ENCODE data around the gene SARDH. TPM values are rescaled to one million over a fixed set of nuclear protein-coding genes. Genes with fewer than 3 reads are reported as not detected.

The SARDH gene
- total and polyA plus RNA-seq, 4 donors, result 6.9 to 10.5 (median 8.8) TPM

- Histone ChIP-seq H3K27ac (ENCODE audit: low read depth, low read length) (no peak overlapping the region), H3K27me3 (ENCODE audit: control insufficient read depth, insufficient read depth, low read length) (no peaks in the 10 kb centered on the region), H3K4me3 (ENCODE audit: low read depth, low read length) (no peak overlapping the region), H3K4me1 (ENCODE audit: control insufficient read depth, insufficient read depth, low read length) (peaks cover 11% of the 10 kb centered on the region), H3K36me3 (ENCODE audit: control insufficient read depth, insufficient read depth, low read length) (peaks cover 96% of the 10 kb centered on the region), H3K9me3 (ENCODE audit: control insufficient read depth, insufficient read depth, low read length) (no peaks in the 10 kb centered on the region)
- no CpG with 5 or more reads among the region's 10 CpGs for WGBS (ENCODE audit: insufficient coverage)
- DNase-seq (ENCODE audit: low read depth in 4 of 6, low spot score in 6 of 6), result no peak
Observed at GRCh38 chr9:133781828-133782135, 43.6 kb upstream of the SARDH start.

- H3K9me3 ChIP-seq (ENCODE audit: control insufficient read depth, insufficient read depth, low read length), result no peaks in the 10 kb centered on the region
- 91% methylated on average over 13 of the region's 15 CpGs for WGBS (ENCODE audit: insufficient coverage)
- no peak overlapping the region for H3K27ac ChIP-seq (ENCODE audit: low read depth, low read length)
- peaks cover 6% of the 10 kb centered on the region for H3K4me1 ChIP-seq (ENCODE audit: control insufficient read depth, insufficient read depth, low read length)
- H3K27me3 ChIP-seq (ENCODE audit: control insufficient read depth, insufficient read depth, low read length), result no peaks in the 10 kb centered on the region
- no peak for DNase-seq (ENCODE audit: low read depth in 4 of 6, low spot score in 6 of 6)
- H3K36me3 ChIP-seq (ENCODE audit: control insufficient read depth, insufficient read depth, low read length), result peaks cover 96% of the 10 kb centered on the region
- no peak overlapping the region for H3K4me3 ChIP-seq (ENCODE audit: low read depth, low read length)
Observed at GRCh38 chr9:133780962-133781827, 43.0 kb upstream of the SARDH start.

GRCh38 chr9:133780404-133780945, 42.3 kb upstream of the SARDH start:
- Histone ChIP-seq H3K4me1 (ENCODE audit: control insufficient read depth, insufficient read depth, low read length) (peaks cover 6% of the 10 kb centered on the region), H3K36me3 (ENCODE audit: control insufficient read depth, insufficient read depth, low read length) (peaks cover 96% of the 10 kb centered on the region), H3K4me3 (ENCODE audit: low read depth, low read length) (no peak overlapping the region), H3K27me3 (ENCODE audit: control insufficient read depth, insufficient read depth, low read length) (no peaks in the 10 kb centered on the region), H3K27ac (ENCODE audit: low read depth, low read length) (no peak overlapping the region), H3K9me3 (ENCODE audit: control insufficient read depth, insufficient read depth, low read length) (no peaks in the 10 kb centered on the region)
- DNase-seq (ENCODE audit: low read depth in 4 of 6, low spot score in 6 of 6), result no peak
- 93% methylated on average over 15 of the region's 15 CpGs for WGBS (ENCODE audit: insufficient coverage)

GRCh38 chr9:133779516-133780403, 41.6 kb upstream of the SARDH start:
- no peak overlapping the region for H3K4me3 ChIP-seq (ENCODE audit: low read depth, low read length)
- no peaks in the 10 kb centered on the region for H3K27me3 ChIP-seq (ENCODE audit: control insufficient read depth, insufficient read depth, low read length)
- no peak overlapping the region for H3K27ac ChIP-seq (ENCODE audit: low read depth, low read length)
- peaks cover 6% of the 10 kb centered on the region for H3K4me1 ChIP-seq (ENCODE audit: control insufficient read depth, insufficient read depth, low read length)
- WGBS (ENCODE audit: insufficient coverage), result 91% methylated on average over 15 of the region's 19 CpGs
- H3K36me3 ChIP-seq (ENCODE audit: control insufficient read depth, insufficient read depth, low read length), result peaks cover 94% of the 10 kb centered on the region
- DNase-seq (ENCODE audit: low read depth in 4 of 6, low spot score in 6 of 6), result no peak
- no peaks in the 10 kb centered on the region for H3K9me3 ChIP-seq (ENCODE audit: control insufficient read depth, insufficient read depth, low read length)

- H3K4me3 ChIP-seq (ENCODE audit: low read depth, low read length), result no peak overlapping the region
- 93% methylated on average over 8 of the region's 8 CpGs for WGBS (ENCODE audit: insufficient coverage)
- H3K36me3 ChIP-seq (ENCODE audit: control insufficient read depth, insufficient read depth, low read length), result peaks cover 94% of the 10 kb centered on the region
- DNase-seq (ENCODE audit: low read depth in 4 of 6, low spot score in 6 of 6), result no peak
- H3K27me3 ChIP-seq (ENCODE audit: control insufficient read depth, insufficient read depth, low read length), result no peaks in the 10 kb centered on the region
- peaks cover 4% of the 10 kb centered on the region for H3K4me1 ChIP-seq (ENCODE audit: control insufficient read depth, insufficient read depth, low read length)
- no peaks in the 10 kb centered on the region for H3K9me3 ChIP-seq (ENCODE audit: control insufficient read depth, insufficient read depth, low read length)
- H3K27ac ChIP-seq (ENCODE audit: low read depth, low read length), result no peak overlapping the region
Observed at GRCh38 chr9:133779081-133779480, 40.9 kb upstream of the SARDH start.

- Histone ChIP-seq H3K9me3 (ENCODE audit: control insufficient read depth, insufficient read depth, low read length) (no peaks in the 10 kb centered on the region), H3K4me3 (ENCODE audit: low read depth, low read length) (no peak overlapping the region), H3K4me1 (ENCODE audit: control insufficient read depth, insufficient read depth, low read length) (peaks cover 3% of the 10 kb centered on the region), H3K27ac (ENCODE audit: low read depth, low read length) (no peak overlapping the region), H3K36me3 (ENCODE audit: control insufficient read depth, insufficient read depth, low read length) (peaks cover 90% of the 10 kb centered on the region), H3K27me3 (ENCODE audit: control insufficient read depth, insufficient read depth, low read length) (no peaks in the 10 kb centered on the region)
- no peak for DNase-seq (ENCODE audit: low read depth in 4 of 6, low spot score in 6 of 6)
- 81% methylated on average over 19 of the region's 20 CpGs for WGBS (ENCODE audit: insufficient coverage)
Observed at GRCh38 chr9:133778336-133779013, 40.3 kb upstream of the SARDH start.

- Histone ChIP-seq H3K9me3 (ENCODE audit: control insufficient read depth, insufficient read depth, low read length) (no peaks in the 10 kb centered on the region), H3K4me3 (ENCODE audit: low read depth, low read length) (no peak overlapping the region), H3K27me3 (ENCODE audit: control insufficient read depth, insufficient read depth, low read length) (no peaks in the 10 kb centered on the region), H3K4me1 (ENCODE audit: control insufficient read depth, insufficient read depth, low read length) (peaks cover 3% of the 10 kb centered on the region), H3K36me3 (ENCODE audit: control insufficient read depth, insufficient read depth, low read length) (peaks cover 88% of the 10 kb centered on the region), H3K27ac (ENCODE audit: low read depth, low read length) (no peak overlapping the region)
- no peak for DNase-seq (ENCODE audit: low read depth in 4 of 6, low spot score in 6 of 6)
- 92% methylated on average over 13 of the region's 14 CpGs for WGBS (ENCODE audit: insufficient coverage)
Observed at GRCh38 chr9:133777871-133778270, 39.7 kb upstream of the SARDH start.

- H3K4me1 ChIP-seq (ENCODE audit: control insufficient read depth, insufficient read depth, low read length), result peaks cover 3% of the 10 kb centered on the region
- WGBS (ENCODE audit: insufficient coverage), result 93% methylated on average over 9 of the region's 15 CpGs
- DNase-seq (ENCODE audit: low read depth in 4 of 6, low spot score in 6 of 6), result peak in 1 of 6 donors; percentile 44
- peaks cover 88% of the 10 kb centered on the region for H3K36me3 ChIP-seq (ENCODE audit: control insufficient read depth, insufficient read depth, low read length)
- no peak overlapping the region for H3K27ac ChIP-seq (ENCODE audit: low read depth, low read length)
- H3K9me3 ChIP-seq (ENCODE audit: control insufficient read depth, insufficient read depth, low read length), result no peaks in the 10 kb centered on the region
- H3K4me3 ChIP-seq (ENCODE audit: low read depth, low read length), result no peak overlapping the region
- no peaks in the 10 kb centered on the region for H3K27me3 ChIP-seq (ENCODE audit: control insufficient read depth, insufficient read depth, low read length)
Observed at GRCh38 chr9:133777068-133777791, 39.1 kb upstream of the SARDH start.
